ENCODE measurements around the gene ZFYVE28. TPM values are rescaled to one million over a fixed set of nuclear protein-coding genes. Genes with fewer than 3 reads are reported as not detected.

ZFYVE28 gene
- total and polyA plus RNA-seq, 10 of the 15 experiments (the other 5 are each of a cell fraction or from before 2014, with no cell fraction given): 0.06 to 1.9 (median 0.22) TPM; not detected in 1

GRCh38 chr4:2378898-2379297 lies 39.5 kb downstream of the ZFYVE28 start:
- ChIA-PET SMC1A (ENCODE audit: uncharacterized antibody, unreplicated experiment) (no interaction called here), RAD21 (ENCODE audit: unreplicated experiment) (no interaction called here), CTCF (no interaction called here), POLR2A (no interaction called here)
- peaks cover 1% of the 10 kb centered on the region; the same call in 1 of the 3 replicates for H3K9me3 ChIP-seq (replicated peaks; ENCODE audit: control insufficient read depth, insufficient read depth, low read length)
- 0 out of 2 replicates have a peak, but pooled peaks cover 4% of the 10 kb centered on the region for H4K20me1 ChIP-seq (ENCODE audit: control insufficient read depth, insufficient read depth)
- no peaks in the 10 kb centered on the region for H3K79me2 ChIP-seq (ENCODE audit: control insufficient read depth, insufficient read depth, low read length)
- H3K27ac ChIP-seq (ENCODE audit: control insufficient read depth, insufficient read depth): no peak overlapping the region
- no peaks in the 10 kb centered on the region for H3K4me1 ChIP-seq (ENCODE audit: control insufficient read depth, insufficient read depth, low read length)
- intact Hi-C loops (cut with micrococcal nuclease; ENCODE audit: unreplicated experiment) (no loop called here), in situ Hi-C loops (cut with MboI) (no loop called here)
- no peaks in the 10 kb centered on the region for H3K36me3 ChIP-seq (ENCODE audit: control insufficient read depth in 2 of 2, insufficient read depth in 2 of 2, low read length in 1 of 2)
- no TSS peak for BruUV-seq (replicated peaks)
- H3K4me2 ChIP-seq (ENCODE audit: control insufficient read depth, insufficient read depth): no peak overlapping the region
- FAIRE-seq (no peak), DNase-seq (ENCODE audit: low read depth, low spot score) (no peak), ATAC-seq (no peak)
- H3K9ac ChIP-seq (ENCODE audit: control insufficient read depth, insufficient read depth, low read length): no peak overlapping the region
- WGBS (ENCODE audit: insufficient coverage, insufficient replicate concordance, low lambda C conversion rate, missing lambda C conversion rate): 3% methylated on average over 3 of the region's 3 CpGs
- H3K4me3 ChIP-seq: no peak overlapping the region
- no peaks in the 10 kb centered on the region for H3K27me3 ChIP-seq (replicated peaks in 1 of 2; ENCODE audit: control insufficient read depth in 2 of 2, insufficient read depth in 2 of 2, low read length in 1 of 2)
- no peak overlapping the region for H2AFZ ChIP-seq (ENCODE audit: control insufficient read depth, low read depth, low read length)
- TF ChIP-seq STAT3 (IDR thresholded peaks at IDR 0.05; ENCODE audit: low read depth, low read length): no peak
- TF ChIP-seq MXI1 (IDR thresholded peaks at IDR 0.05; ENCODE audit: low read depth, low read length): no peak
- TF ChIP-seq NFIC (IDR thresholded peaks at IDR 0.05; ENCODE audit: low read depth, low read length): no peak
- no peak for TF ChIP-seq USF2 (IDR thresholded peaks at IDR 0.05; ENCODE audit: borderline replicate concordance, low read depth, low read length)
- TF ChIP-seq ZBTB4 (CRISPR knock-in tag; IDR thresholded peaks at IDR 0.05): no peak
- TF ChIP-seq NR2F1 (conservative IDR thresholded peaks at IDR 0.05): no peak

Data from GM12878 (cell line).